Liver (tissue), 9 donors: ENCODE data around the gene CLCN5. TPM values are rescaled to one million over a fixed set of nuclear protein-coding genes. Genes with fewer than 3 reads are reported as not detected.

ENCODE experiments used
- DNase-seq: peaks from one replicate; pipeline ENCODE4 v3.0.0-alpha.2; 2017; ENCODE audit warnings: low spot score
- H3K27ac ChIP-seq, 2 donors: one replicate each; pipeline ENCODE4 v1.7.0; 2013; ENCODE audit warnings: inconsistent platforms in 2 of 2, low read length in 2 of 2, control low read depth in 1 of 2, low read depth in 1 of 2, mild to moderate bottlenecking in 1 of 2
- H3K27me3 ChIP-seq, 4 donors: one replicate each; pipeline versions ENCODE4 v1.6.1 to v1.7.0; 2013; ENCODE audit warnings: low read length in 3 of 4, inconsistent platforms in 1 of 4, mild to moderate bottlenecking in 1 of 4, moderate library complexity in 1 of 4; ENCODE audit not compliant: control insufficient read depth in 4 of 4, insufficient read depth in 4 of 4
- H3K36me3 ChIP-seq, 4 donors: one replicate each; pipeline versions ENCODE4 v1.6.1 to v1.7.0; 2013; ENCODE audit warnings: low read length in 3 of 4, mild to moderate bottlenecking in 3 of 4, low read depth in 1 of 4, moderate library complexity in 1 of 4; ENCODE audit not compliant: control insufficient read depth in 4 of 4, insufficient read depth in 3 of 4
- H3K4me1 ChIP-seq, 4 donors: one replicate each; pipeline versions ENCODE4 v1.6.1 to v1.7.0; 2013; ENCODE audit warnings: low read length in 3 of 4, mild to moderate bottlenecking in 3 of 4, moderate library complexity in 1 of 4; ENCODE audit not compliant: control insufficient read depth in 4 of 4, insufficient read depth in 4 of 4
- H3K4me3 ChIP-seq, 3 donors: one replicate each; pipeline versions ENCODE4 v1.6.1 to v1.7.0; 2013; ENCODE audit warnings: low read length in 3 of 3, control low read depth in 1 of 3, low read depth in 1 of 3, mild to moderate bottlenecking in 1 of 3
- H3K9ac ChIP-seq, 2 donors: one replicate each; pipeline ENCODE4 v1.7.0; 2013; ENCODE audit warnings: low read length in 2 of 2, mild to moderate bottlenecking in 2 of 2, moderate library complexity in 2 of 2, control low read depth in 1 of 2, low read depth in 1 of 2
- H3K9me3 ChIP-seq, 4 donors: one replicate each; pipeline versions ENCODE4 v1.6.1 to v1.7.0; 2013; ENCODE audit warnings: low read length in 3 of 4; ENCODE audit not compliant: control insufficient read depth in 4 of 4
- ATF3 ChIP-seq: IDR thresholded peaks from 2 replicates; pipeline ENCODE4 v1.6.1; 2016; ENCODE audit warnings: antibody characterized with exemption
- EGR1 ChIP-seq, 2 donors: IDR thresholded peaks; 2 replicates each; pipeline ENCODE4 v1.6.1; 2016 to 2018; ENCODE audit warnings: antibody characterized with exemption in 2 of 2, low read depth in 2 of 2
- FOXA1 ChIP-seq: IDR thresholded peaks from 2 replicates; pipeline ENCODE4 v1.6.1; 2016; ENCODE audit warnings: antibody characterized with exemption
- FOXA2 ChIP-seq: IDR thresholded peaks from 2 replicates; pipeline ENCODE4 v1.6.1; 2016; ENCODE audit warnings: antibody characterized with exemption
- GABPA ChIP-seq, 2 donors: IDR thresholded peaks in 1 of 2; conservative IDR thresholded peaks in 1 of 2; 2 replicates each; pipeline ENCODE4 v1.6.1; 2016; ENCODE audit warnings: antibody characterized with exemption in 2 of 2, mild to moderate bottlenecking in 1 of 2, moderate library complexity in 1 of 2
- HNF4A ChIP-seq, 2 donors: conservative IDR thresholded peaks; 2 replicates each; pipeline ENCODE4 v1.6.1; 2016; ENCODE audit warnings: antibody characterized with exemption in 2 of 2, mild to moderate bottlenecking in 2 of 2
- HNF4G ChIP-seq: IDR thresholded peaks from 2 replicates; pipeline ENCODE4 v1.6.1; 2016; ENCODE audit warnings: antibody characterized with exemption
- JUND ChIP-seq, 2 donors: IDR thresholded peaks; 2 replicates each; pipeline ENCODE4 v1.6.1; 2016; ENCODE audit warnings: antibody characterized with exemption in 2 of 2
- NR2F2 ChIP-seq: IDR thresholded peaks from 2 replicates; pipeline ENCODE4 v1.6.1; 2016; ENCODE audit warnings: antibody characterized with exemption
- RAD21 ChIP-seq, 2 donors: IDR thresholded peaks; 2 replicates each; pipeline ENCODE4 v1.6.1; 2016; ENCODE audit warnings: antibody characterized with exemption in 2 of 2, mild to moderate bottlenecking in 2 of 2
- RXRA ChIP-seq, 2 donors: IDR thresholded peaks; 2 replicates each; pipeline ENCODE4 v1.6.1; 2017 to 2018; ENCODE audit warnings: antibody characterized with exemption in 2 of 2, mild to moderate bottlenecking in 1 of 2
- SP1 ChIP-seq: IDR thresholded peaks from 2 replicates; pipeline ENCODE4 v1.6.1; 2018; ENCODE audit warnings: antibody characterized with exemption, mild to moderate bottlenecking
- TAF1 ChIP-seq: conservative IDR thresholded peaks from 2 replicates; pipeline ENCODE4 v1.6.1; 2016; ENCODE audit warnings: antibody characterized with exemption, mild to moderate bottlenecking
- YY1 ChIP-seq: IDR thresholded peaks from 2 replicates; pipeline ENCODE4 v1.6.1; 2016; ENCODE audit warnings: antibody characterized with exemption, mild to moderate bottlenecking
- WGBS: extraction: QIAGEN DNeasy Blood & Tissue Kit; methylation state at CpG from one replicate; pipeline ENCODE4 v1.1.7; 2013; 5-methylcytosine and 5-hydroxymethylcytosine counted together
- polyA plus RNA-seq, 2 donors: library from polyadenylated mRNA; stranded (reverse) in 1 of 2; unstranded in 1 of 2; fragments of 200-250 nt in 1 of 2; fragments of >200 nt in 1 of 2; fragmentation: Nextera tagmentation in 1 of 2; extraction: Ambion mirVana in 1 of 2; gene quantifications; one replicate each; pipeline versions ENCODE4 v1.2.1 to v1.2.3, GENCODE V29; 2013 to 2015
- total RNA-seq, 2 donors: library from RNA; depleted of rRNA; stranded (reverse); fragments of >200 nt; gene quantifications; one replicate each; pipeline ENCODE4 v1.2.3, GENCODE V29; 2014
- TF ChIP-seq, protein P1 (sequence below): IDR thresholded peaks from 2 replicates; pipeline ENCODE4 v1.6.1; 2016; ENCODE audit warnings: antibody characterized with exemption, mild to moderate bottlenecking
- TF ChIP-seq, protein P2 (sequence below): IDR thresholded peaks from 2 replicates; pipeline ENCODE4 v1.6.1; 2016; ENCODE audit warnings: antibody characterized with exemption
- TF ChIP-seq, protein P3 (sequence below): IDR thresholded peaks from 2 replicates; pipeline ENCODE4 v1.6.1; 2016; ENCODE audit warnings: antibody characterized with exemption
- donor health status: healthy.
- donor health status: healthy.
- donor health status: healthy.
- donor health status: healthy.
- donor health status: healthy.

The CLCN5 gene
- total and polyA plus RNA-seq, 4 donors = 5.6 to 56.1 (median 14.6) TPM

DNA sequence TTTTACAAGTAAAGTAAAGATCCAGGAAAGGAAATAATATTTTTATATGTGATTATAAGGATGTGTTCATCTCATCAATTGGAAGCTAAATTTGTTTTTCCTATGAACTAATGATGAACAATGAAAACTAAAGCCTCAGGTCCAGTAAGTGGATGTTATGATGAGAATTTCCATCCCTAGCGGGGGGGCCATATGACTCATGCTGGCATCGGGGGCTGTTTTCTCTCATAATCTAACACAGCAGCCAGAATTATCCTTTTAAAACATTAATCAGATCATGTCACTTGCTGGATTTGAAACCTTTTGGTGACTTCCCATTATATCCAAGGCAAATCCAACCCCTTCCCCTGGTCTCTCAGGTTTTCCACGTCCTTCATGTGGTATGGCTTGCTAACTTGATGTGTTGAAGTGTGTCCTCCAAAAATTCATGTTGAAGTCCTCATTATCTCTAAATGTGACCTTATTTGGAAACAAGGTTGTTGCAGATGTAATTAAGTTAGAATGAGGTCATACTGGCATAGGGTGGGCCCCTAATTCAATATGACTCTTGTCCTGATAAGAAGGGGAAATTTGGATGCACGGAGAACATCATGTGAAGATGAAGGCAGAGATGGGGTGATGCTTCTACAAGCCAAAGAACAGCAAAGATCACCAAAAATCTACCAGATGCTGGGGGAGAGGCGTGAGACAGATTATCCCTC, 181.6 kb downstream of the CLCN5 start:
- Histone ChIP-seq H3K27me3 (no peaks in the 10 kb centered on the region), H3K9ac (no peak overlapping the region), H3K27ac (no peak overlapping the region), H3K36me3 (no peaks in the 10 kb centered on the region), H3K4me1 (no peaks in the 10 kb centered on the region), H3K9me3 (no peaks in the 10 kb centered on the region), H3K4me3 (no peak overlapping the region)
- DNase-seq = no peak
- WGBS = 90% methylated on average over 5 of the region's 5 CpGs
- TF ChIP-seq FOXA2 (no peak), RXRA (IDR thresholded peaks at IDR 0.05) (no peak), RAD21 (IDR thresholded peaks at IDR 0.05) (no peak), HNF4G (no peak), EGR1 (IDR thresholded peaks at IDR 0.05; ENCODE audit: low read depth in 2 of 2) (no peak), SP1 (no peak), FOXA1 (no peak), YY1 (no peak), ATF3 (no peak), TAF1 (no peak), HNF4A (conservative IDR thresholded peaks at IDR 0.05) (no peak), JUND (IDR thresholded peaks at IDR 0.05) (no peak), GABPA (IDR thresholded peaks at IDR 0.05 in 1 of 2, conservative IDR thresholded peaks at IDR 0.05 in 1 of 2) (no peak)
- TF ChIP-seq, protein P1, sequence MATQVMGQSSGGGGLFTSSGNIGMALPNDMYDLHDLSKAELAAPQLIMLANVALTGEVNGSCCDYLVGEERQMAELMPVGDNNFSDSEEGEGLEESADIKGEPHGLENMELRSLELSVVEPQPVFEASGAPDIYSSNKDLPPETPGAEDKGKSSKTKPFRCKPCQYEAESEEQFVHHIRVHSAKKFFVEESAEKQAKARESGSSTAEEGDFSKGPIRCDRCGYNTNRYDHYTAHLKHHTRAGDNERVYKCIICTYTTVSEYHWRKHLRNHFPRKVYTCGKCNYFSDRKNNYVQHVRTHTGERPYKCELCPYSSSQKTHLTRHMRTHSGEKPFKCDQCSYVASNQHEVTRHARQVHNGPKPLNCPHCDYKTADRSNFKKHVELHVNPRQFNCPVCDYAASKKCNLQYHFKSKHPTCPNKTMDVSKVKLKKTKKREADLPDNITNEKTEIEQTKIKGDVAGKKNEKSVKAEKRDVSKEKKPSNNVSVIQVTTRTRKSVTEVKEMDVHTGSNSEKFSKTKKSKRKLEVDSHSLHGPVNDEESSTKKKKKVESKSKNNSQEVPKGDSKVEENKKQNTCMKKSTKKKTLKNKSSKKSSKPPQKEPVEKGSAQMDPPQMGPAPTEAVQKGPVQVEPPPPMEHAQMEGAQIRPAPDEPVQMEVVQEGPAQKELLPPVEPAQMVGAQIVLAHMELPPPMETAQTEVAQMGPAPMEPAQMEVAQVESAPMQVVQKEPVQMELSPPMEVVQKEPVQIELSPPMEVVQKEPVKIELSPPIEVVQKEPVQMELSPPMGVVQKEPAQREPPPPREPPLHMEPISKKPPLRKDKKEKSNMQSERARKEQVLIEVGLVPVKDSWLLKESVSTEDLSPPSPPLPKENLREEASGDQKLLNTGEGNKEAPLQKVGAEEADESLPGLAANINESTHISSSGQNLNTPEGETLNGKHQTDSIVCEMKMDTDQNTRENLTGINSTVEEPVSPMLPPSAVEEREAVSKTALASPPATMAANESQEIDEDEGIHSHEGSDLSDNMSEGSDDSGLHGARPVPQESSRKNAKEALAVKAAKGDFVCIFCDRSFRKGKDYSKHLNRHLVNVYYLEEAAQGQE = no peak
- TF ChIP-seq, protein P2, sequence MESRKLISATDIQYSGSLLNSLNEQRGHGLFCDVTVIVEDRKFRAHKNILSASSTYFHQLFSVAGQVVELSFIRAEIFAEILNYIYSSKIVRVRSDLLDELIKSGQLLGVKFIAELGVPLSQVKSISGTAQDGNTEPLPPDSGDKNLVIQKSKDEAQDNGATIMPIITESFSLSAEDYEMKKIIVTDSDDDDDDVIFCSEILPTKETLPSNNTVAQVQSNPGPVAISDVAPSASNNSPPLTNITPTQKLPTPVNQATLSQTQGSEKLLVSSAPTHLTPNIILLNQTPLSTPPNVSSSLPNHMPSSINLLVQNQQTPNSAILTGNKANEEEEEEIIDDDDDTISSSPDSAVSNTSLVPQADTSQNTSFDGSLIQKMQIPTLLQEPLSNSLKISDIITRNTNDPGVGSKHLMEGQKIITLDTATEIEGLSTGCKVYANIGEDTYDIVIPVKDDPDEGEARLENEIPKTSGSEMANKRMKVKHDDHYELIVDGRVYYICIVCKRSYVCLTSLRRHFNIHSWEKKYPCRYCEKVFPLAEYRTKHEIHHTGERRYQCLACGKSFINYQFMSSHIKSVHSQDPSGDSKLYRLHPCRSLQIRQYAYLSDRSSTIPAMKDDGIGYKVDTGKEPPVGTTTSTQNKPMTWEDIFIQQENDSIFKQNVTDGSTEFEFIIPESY = no peak
- TF ChIP-seq, protein P3, sequence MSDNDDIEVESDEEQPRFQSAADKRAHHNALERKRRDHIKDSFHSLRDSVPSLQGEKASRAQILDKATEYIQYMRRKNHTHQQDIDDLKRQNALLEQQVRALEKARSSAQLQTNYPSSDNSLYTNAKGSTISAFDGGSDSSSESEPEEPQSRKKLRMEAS = no peak

GRCh38 chrX:50106051-50106675, 183.8 kb downstream of the CLCN5 start:
- H3K27me3 ChIP-seq = no peaks in the 10 kb centered on the region
- no peak for TF ChIP-seq NR2F2
- no peak for TF ChIP-seq SP1
- H3K9me3 ChIP-seq = no peaks in the 10 kb centered on the region
- no peak overlapping the region for H3K9ac ChIP-seq
- whole genome bisulfite sequencing = 83% methylated on average over 6 of the region's 6 CpGs
- no peaks in the 10 kb centered on the region for H3K4me1 ChIP-seq
- no peaks in the 10 kb centered on the region for H3K36me3 ChIP-seq
- no peak overlapping the region for H3K4me3 ChIP-seq
- no peak overlapping the region for H3K27ac ChIP-seq
- DNase-seq = no peak
